Gastroesophageal sphincter (tissue), 4 donors: Measurements from ENCODE around the gene WDR45. TPM values are rescaled to one million over a fixed set of nuclear protein-coding genes. Genes with fewer than 3 reads are reported as not detected.

Source experiments
- ATAC-seq: fragments of 150-250 bp; one replicate; pipeline ENCODE4 v1.9.1; 2016; ENCODE audit warnings: mild to moderate bottlenecking, moderate library complexity
- H3K27ac ChIP-seq, 4 donors: fragments of 200-600 bp; sonication (generic) in 3 of 4; 1 replicate in 3 of 4; 2 replicates in 1 of 4; pipeline ENCODE4 v1.5.1; 2016 to 2019
- H3K27me3 ChIP-seq: fragments of 200-600 bp; sonication (generic); one replicate; pipeline ENCODE4 v1.5.1; 2019
- H3K36me3 ChIP-seq, 2 donors: fragments of 200-600 bp; sonication (generic); one replicate each; pipeline ENCODE4 v1.5.1; 2019; ENCODE audit warnings: control low read depth in 1 of 2
- H3K4me1 ChIP-seq, 3 donors: fragments of 200-600 bp; sonication (generic); 1 replicate in 2 of 3; 2 replicates in 1 of 3; pipeline ENCODE4 v1.5.1; 2016 to 2019; ENCODE audit warnings: control low read depth in 2 of 3
- H3K4me3 ChIP-seq, 2 donors: fragments of 200-600 bp; sonication (generic); one replicate each; pipeline ENCODE4 v1.5.1; 2019; ENCODE audit warnings: mild to moderate bottlenecking in 1 of 2, moderate library complexity in 1 of 2
- H3K9me3 ChIP-seq, 3 donors: fragments of 200-600 bp; sonication (generic); one replicate each; pipeline ENCODE4 v1.5.1; 2017 to 2019; ENCODE audit warnings: control low read depth in 2 of 3
- CTCF ChIP-seq, 4 experiments: fragments of 200-600 bp in 2 of 4; fragments of 450-650 bp in 2 of 4; sonication (generic) in 1 of 4; IDR thresholded peaks; one replicate each; pipeline ENCODE4 v1.5.1; 2017 to 2019; ENCODE audit warnings: antibody characterized with exemption in 4 of 4, mild to moderate bottlenecking in 2 of 4, moderate library complexity in 2 of 4
- EP300 ChIP-seq: sonication (generic); formaldehyde crosslinking; IDR thresholded peaks from one replicate; pipeline ENCODE4 v1.6.1; 2017; ENCODE audit warnings: antibody characterized with exemption, mild to moderate bottlenecking
- POLR2A ChIP-seq, 2 donors: fragments of 450-650 bp; IDR thresholded peaks; one replicate each; pipeline ENCODE4 v1.6.1; 2017; ENCODE audit warnings: antibody characterized with exemption in 2 of 2, mild to moderate bottlenecking in 2 of 2, moderate library complexity in 1 of 2
- POLR2AphosphoS5 ChIP-seq: sonication (generic); formaldehyde crosslinking; IDR thresholded peaks from one replicate; pipeline ENCODE4 v1.6.1; 2017; ENCODE audit warnings: antibody characterized with exemption
- WGBS, 2 donors: methylation state at CpG; one replicate each; pipeline ENCODE4 v1.1.5; 2018; ENCODE audit warnings: low coverage in 1 of 2; 5-methylcytosine and 5-hydroxymethylcytosine counted together
- total RNA-seq, 4 donors: library from RNA; depleted of rRNA; stranded (reverse); fragments of >200 nt; gene quantifications; one replicate each; pipeline ENCODE4 v1.1.0, GENCODE V29; 2016

The WDR45 gene
- total RNA-seq, 4 donors from 2014 or later: 60.8 to 101 (median 80.9) TPM

GRCh38 chrX:49070988-49071387, 8.7 kb downstream of the WDR45 start:
- peak overlapping the region in 1 of 4 donors; percentile 47 for H3K27ac ChIP-seq
- no peak for ATAC-seq
- H3K27me3 ChIP-seq: no peaks in the 10 kb centered on the region
- H3K4me3 ChIP-seq: no peak overlapping the region
- no peaks in the 10 kb centered on the region for H3K9me3 ChIP-seq
- TF ChIP-seq POLR2AphosphoS5: no peak
- TF ChIP-seq EP300: no peak
- no peak for TF ChIP-seq CTCF (IDR thresholded peaks at IDR 0.05)
- TF ChIP-seq POLR2A (IDR thresholded peaks at IDR 0.05): no peak
- H3K4me1 ChIP-seq: peaks cover 0 to 24% (median 0%) of the 10 kb centered on the region in 3 donors
- H3K36me3 ChIP-seq: peaks cover 0 to 25% of the 10 kb centered on the region in 2 donors
- 81% methylated on average over 2 of the region's 4 CpGs; no CpG with 5 or more reads in 1 of the 2 donors for WGBS, 2 donors

- Histone ChIP-seq H3K4me1 (peaks cover 0 to 17% (median 0%) of the 10 kb centered on the region in 3 donors), H3K9me3 (no peaks in the 10 kb centered on the region), H3K27ac (no peak overlapping the region), H3K36me3 (peaks cover 0 to 28% of the 10 kb centered on the region in 2 donors), H3K27me3 (no peaks in the 10 kb centered on the region), H3K4me3 (no peak overlapping the region)
- no peak for ATAC-seq
- TF ChIP-seq CTCF (IDR thresholded peaks at IDR 0.05) (no peak), EP300 (no peak), POLR2AphosphoS5 (no peak), POLR2A (IDR thresholded peaks at IDR 0.05) (no peak)
- WGBS, 2 donors: no CpG with 5 or more reads among the region's 11 CpGs
Measured at GRCh38 chrX:49069038-49069437, 10.6 kb downstream of the WDR45 start.

- Histone ChIP-seq H3K27ac (no peak overlapping the region), H3K27me3 (no peaks in the 10 kb centered on the region), H3K4me1 (peaks cover 0 to 6% (median 0%) of the 10 kb centered on the region in 3 donors), H3K36me3 (peaks cover 0 to 36% of the 10 kb centered on the region in 2 donors), H3K4me3 (no peak overlapping the region), H3K9me3 (no peaks in the 10 kb centered on the region)
- no peak for TF ChIP-seq CTCF (IDR thresholded peaks at IDR 0.05)
- no peak for TF ChIP-seq EP300
- TF ChIP-seq POLR2A (IDR thresholded peaks at IDR 0.05): no peak
- ATAC-seq: no peak
- WGBS, 2 donors: no CpG with 5 or more reads among the region's 41 CpGs
Measured at GRCh38 chrX:49067285-49068120, 12.2 kb downstream of the WDR45 start.

- no peak for ATAC-seq
- WGBS, 2 donors: 72% methylated on average over 7 of the region's 9 CpGs; no CpG with 5 or more reads in 1 of the 2 donors
- H3K9me3 ChIP-seq: no peaks in the 10 kb centered on the region
Measured at GRCh38 chrX:49066690-49067089, 13.0 kb downstream of the WDR45 start.

More at GRCh38 chrX:49066690-49067089, 13.0 kb downstream of the WDR45 start:
- TF ChIP-seq EP300 (no peak), CTCF (IDR thresholded peaks at IDR 0.05) (no peak), POLR2A (IDR thresholded peaks at IDR 0.05) (no peak), POLR2AphosphoS5 (no peak)
- peaks cover 0 to 44% of the 10 kb centered on the region in 2 donors for H3K36me3 ChIP-seq
- H3K4me1 ChIP-seq: no peaks in the 10 kb centered on the region
- no peak overlapping the region for H3K4me3 ChIP-seq
- no peak overlapping the region for H3K27ac ChIP-seq
- H3K27me3 ChIP-seq: no peaks in the 10 kb centered on the region
